ENCODE results near the gene SMARCAL1. TPM values are rescaled to one million over a fixed set of nuclear protein-coding genes. Genes with fewer than 3 reads are reported as not detected.

SMARCAL1 gene
- total RNA-seq, 6 donors from 2014 or later: 10.5 to 29.3 (median 18.3) TPM

GRCh38 chr2:216501854-216502253 lies 89.6 kb downstream of the SMARCAL1 start:
- no peak for ATAC-seq (ENCODE audit: low FRiP score in 2 of 2)

DNA sequence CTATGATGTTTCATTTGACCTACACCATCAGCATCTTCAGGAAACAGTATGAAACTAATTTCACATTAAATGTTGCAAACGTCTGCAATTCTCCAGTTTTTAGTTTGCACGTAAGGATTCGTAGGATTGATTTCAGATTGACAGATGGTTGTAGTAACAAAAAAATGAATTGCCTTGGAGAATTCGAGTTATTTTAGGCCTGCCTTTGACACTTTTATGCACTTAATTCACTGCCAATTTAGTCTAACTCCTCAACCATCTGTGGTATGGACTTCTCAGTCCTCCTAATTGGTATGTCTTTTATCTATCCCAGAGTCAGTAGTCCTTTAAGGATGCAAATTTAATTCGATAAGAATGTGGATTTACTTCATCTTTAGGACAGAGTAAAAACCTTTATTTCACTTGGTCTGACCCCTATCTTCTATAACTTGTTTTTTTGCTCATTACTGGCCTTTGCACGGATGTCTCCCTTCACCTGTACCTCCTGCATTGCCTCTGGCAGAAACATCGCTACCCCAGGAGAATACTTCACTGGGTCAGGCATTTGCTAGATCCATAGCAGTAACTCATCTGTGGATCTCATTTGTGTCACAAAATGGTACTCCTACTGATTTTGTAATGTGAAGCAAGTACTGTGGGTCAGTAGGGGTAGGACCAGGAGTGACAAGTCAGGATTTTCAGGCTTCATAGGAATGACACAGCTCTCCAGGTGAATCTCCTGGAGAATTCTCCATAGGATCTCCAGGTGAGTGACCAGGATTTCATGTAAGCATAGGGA lies 90.3 kb downstream of the SMARCAL1 start:
- Histone ChIP-seq H3K4me1 (peaks cover 25 to 46% (median 25%) of the 10 kb centered on the region in 4 donors), H3K4me3 (no peak overlapping the region), H3K27me3 (no peaks in the 10 kb centered on the region), H3K36me3 (peaks cover 13 to 66% (median 45%) of the 10 kb centered on the region in 4 donors), H3K9me3 (no peaks in the 10 kb centered on the region), H3K27ac (no peak overlapping the region)
- no peak for DNase-seq
- ATAC-seq (ENCODE audit: low FRiP score in 2 of 2): no peak
- no peak for TF ChIP-seq POLR2A (IDR thresholded peaks at IDR 0.05)
- no peak for TF ChIP-seq CTCF (IDR thresholded peaks at IDR 0.05)
- no peak for TF ChIP-seq POLR2AphosphoS5 (IDR thresholded peaks at IDR 0.05)
- TF ChIP-seq EP300 (IDR thresholded peaks at IDR 0.05): no peak
- 85 to 86% methylated on average over 7 of the region's 7 CpGs for WGBS, 2 donors

More at GRCh38 chr2:216501854-216502253, 89.6 kb downstream of the SMARCAL1 start:
- Histone ChIP-seq H3K27ac (no peak overlapping the region), H3K36me3 (peaks cover 13 to 66% (median 45%) of the 10 kb centered on the region in 4 donors), H3K4me3 (no peak overlapping the region), H3K4me1 (peaks cover 28 to 51% (median 30%) of the 10 kb centered on the region in 4 donors), H3K9me3 (no peaks in the 10 kb centered on the region), H3K27me3 (no peaks in the 10 kb centered on the region)
- DNase-seq: no peak
- TF ChIP-seq POLR2AphosphoS5 (IDR thresholded peaks at IDR 0.05) (no peak), EP300 (IDR thresholded peaks at IDR 0.05) (no peak), CTCF (IDR thresholded peaks at IDR 0.05) (no peak), POLR2A (IDR thresholded peaks at IDR 0.05) (no peak)
- whole genome bisulfite sequencing, 2 donors: 90 to 96% methylated on average over 8 of the region's 8 CpGs

GRCh38 chr2:216503159-216503629 lies 90.9 kb downstream of the SMARCAL1 start:
- peaks cover 19 to 40% (median 20%) of the 10 kb centered on the region in 4 donors for H3K4me1 ChIP-seq
- 84 to 90% methylated on average over 6 of the region's 6 CpGs for WGBS, 2 donors
- no peak overlapping the region for H3K27ac ChIP-seq

GRCh38 chr2:216503697-216504375 lies 91.6 kb downstream of the SMARCAL1 start:
- no peak overlapping the region for H3K27ac ChIP-seq
- no peak for TF ChIP-seq POLR2A (IDR thresholded peaks at IDR 0.05)
- no peak for TF ChIP-seq POLR2AphosphoS5 (IDR thresholded peaks at IDR 0.05)
- no peak for TF ChIP-seq CTCF (IDR thresholded peaks at IDR 0.05)
- TF ChIP-seq EP300 (IDR thresholded peaks at IDR 0.05): no peak
- DNase-seq (no peak), ATAC-seq (ENCODE audit: low FRiP score in 2 of 2) (no peak)
- H3K9me3 ChIP-seq: no peaks in the 10 kb centered on the region
- 60 to 69% methylated on average over 5 of the region's 5 CpGs for WGBS, 2 donors
- H3K36me3 ChIP-seq: peaks cover 13 to 66% (median 45%) of the 10 kb centered on the region in 4 donors
- peaks cover 19 to 37% (median 20%) of the 10 kb centered on the region in 4 donors for H3K4me1 ChIP-seq
- H3K4me3 ChIP-seq: no peak overlapping the region
- H3K27me3 ChIP-seq: no peaks in the 10 kb centered on the region

More at GRCh38 chr2:216503159-216503629, 90.9 kb downstream of the SMARCAL1 start:
- Histone ChIP-seq H3K36me3 (peaks cover 13 to 66% (median 45%) of the 10 kb centered on the region in 4 donors), H3K4me3 (no peak overlapping the region), H3K27me3 (no peaks in the 10 kb centered on the region), H3K9me3 (no peaks in the 10 kb centered on the region)
- no peak for DNase-seq
- ATAC-seq (ENCODE audit: low FRiP score in 2 of 2): no peak
- TF ChIP-seq EP300 (IDR thresholded peaks at IDR 0.05) (no peak), POLR2A (IDR thresholded peaks at IDR 0.05) (no peak), CTCF (IDR thresholded peaks at IDR 0.05) (no peak)
